ENCODE results near the gene GIMAP2. TPM values are rescaled to one million over a fixed set of nuclear protein-coding genes. Genes with fewer than 3 reads are reported as not detected.
"Not testable (repeated sequence)": the region's sequence is repeated elsewhere in the genome, so short reads cannot be mapped to it uniquely, and the experiment has no call there.

Gene GIMAP2
- total RNA-seq, 1 experiment from 2014 or later: not detected

DNA sequence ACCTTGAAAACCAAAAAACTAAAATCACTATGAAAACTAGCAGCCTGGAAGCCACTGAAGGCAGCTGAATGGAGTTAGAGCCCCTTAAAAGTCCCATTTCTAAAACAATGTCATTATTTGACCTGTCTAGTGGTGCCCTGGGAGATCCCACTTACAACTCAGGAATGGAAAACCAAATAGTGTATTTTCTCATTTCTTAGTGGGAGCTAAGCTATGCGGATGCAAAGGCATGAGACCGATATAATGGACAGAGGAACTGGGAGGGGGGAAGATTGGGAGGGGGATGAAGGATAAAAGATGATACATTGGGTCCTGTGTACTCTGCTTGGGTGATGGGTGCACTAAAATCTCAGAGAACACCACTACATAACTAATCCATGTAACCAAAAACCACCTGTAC is 9.8 kb upstream of the GIMAP2 start:
- Mint-ChIP-seq H3K4me3 (no peak overlapping the region), H3K4me1 (no peaks in the 10 kb centered on the region), H3K27ac (no peak overlapping the region), H3K27me3 (ENCODE audit: low read depth) (peaks cover 19% of the 10 kb centered on the region), H3K9me3 (peaks cover 15 to 32% of the 10 kb centered on the region in 2 experiments), H3K36me3 (ENCODE audit: insufficient read depth in 1 of 3, low read depth in 3 of 3) (peaks cover 0 to 5% (median 0%) of the 10 kb centered on the region in 3 experiments; a peak in 3 of 7 replicates)
- Histone ChIP-seq H4K20me1 (ENCODE audit: control insufficient read depth, insufficient read depth, insufficient read length) (no peaks in the 10 kb centered on the region), H3K27ac (ENCODE audit: insufficient read length, low read depth, low read length) (no peak overlapping the region), H2BK120ac (ENCODE audit: low read depth, low read length, poor library complexity, severe bottlenecking) (no peak overlapping the region), H3K4ac (ENCODE audit: low read depth, low read length) (no peak overlapping the region), H3K27me3 (ENCODE audit: insufficient read depth, low read length) (no peaks in the 10 kb centered on the region), H2BK5ac (ENCODE audit: insufficient read length, low read length) (no peak overlapping the region), H4K8ac (replicated peaks; ENCODE audit: insufficient read length, low read depth, low read length) (no peak overlapping the region), H3K79me1 (ENCODE audit: insufficient read depth, low read depth, low read length, poor library complexity, severe bottlenecking) (no peaks in the 10 kb centered on the region), H3K9me3 (ENCODE audit: control insufficient read depth, low read depth, low read length) (no peaks in the 10 kb centered on the region), H3K9ac (ENCODE audit: extremely low read depth, insufficient read length, low read length) (no peak overlapping the region), H3K79me2 (ENCODE audit: insufficient read depth, low read length) (no peaks in the 10 kb centered on the region), H3K56ac (ENCODE audit: insufficient read length, low read depth, low read length) (no peak overlapping the region), H3K4me1 (ENCODE audit: insufficient read depth, low read length) (no peaks in the 10 kb centered on the region), H3K4me2 (ENCODE audit: insufficient read depth, insufficient read length, low read length) (no peak overlapping the region), H3K14ac (ENCODE audit: insufficient read depth, low read length) (no peak overlapping the region), H2BK12ac (ENCODE audit: insufficient read length, low read depth, low read length) (no peak overlapping the region), H4K5ac (ENCODE audit: insufficient read length, low read depth, low read length) (no peak overlapping the region), H2BK15ac (ENCODE audit: low read depth, low read length) (no peak overlapping the region), H3K23me2 (ENCODE audit: insufficient read length, low read depth, low read length, poor library complexity, severe bottlenecking) (no peaks in the 10 kb centered on the region), H3K18ac (ENCODE audit: insufficient read length, low read depth, low read length) (no peak overlapping the region), H2AK5ac (ENCODE audit: insufficient read length, low read length) (no peak overlapping the region), H2BK20ac (ENCODE audit: low read depth, low read length, poor library complexity, severe bottlenecking) (no peak overlapping the region), H2AFZ (ENCODE audit: low read length) (no peak overlapping the region), H3T11ph (ENCODE audit: low read length) (no peak overlapping the region), H4K91ac (ENCODE audit: insufficient read length, low read depth, low read length) (no peak overlapping the region), H3K23ac (ENCODE audit: insufficient read length, low read depth, low read length) (no peak overlapping the region)
- DNase-seq: no peak
- TF ChIP-seq, protein P1, sequence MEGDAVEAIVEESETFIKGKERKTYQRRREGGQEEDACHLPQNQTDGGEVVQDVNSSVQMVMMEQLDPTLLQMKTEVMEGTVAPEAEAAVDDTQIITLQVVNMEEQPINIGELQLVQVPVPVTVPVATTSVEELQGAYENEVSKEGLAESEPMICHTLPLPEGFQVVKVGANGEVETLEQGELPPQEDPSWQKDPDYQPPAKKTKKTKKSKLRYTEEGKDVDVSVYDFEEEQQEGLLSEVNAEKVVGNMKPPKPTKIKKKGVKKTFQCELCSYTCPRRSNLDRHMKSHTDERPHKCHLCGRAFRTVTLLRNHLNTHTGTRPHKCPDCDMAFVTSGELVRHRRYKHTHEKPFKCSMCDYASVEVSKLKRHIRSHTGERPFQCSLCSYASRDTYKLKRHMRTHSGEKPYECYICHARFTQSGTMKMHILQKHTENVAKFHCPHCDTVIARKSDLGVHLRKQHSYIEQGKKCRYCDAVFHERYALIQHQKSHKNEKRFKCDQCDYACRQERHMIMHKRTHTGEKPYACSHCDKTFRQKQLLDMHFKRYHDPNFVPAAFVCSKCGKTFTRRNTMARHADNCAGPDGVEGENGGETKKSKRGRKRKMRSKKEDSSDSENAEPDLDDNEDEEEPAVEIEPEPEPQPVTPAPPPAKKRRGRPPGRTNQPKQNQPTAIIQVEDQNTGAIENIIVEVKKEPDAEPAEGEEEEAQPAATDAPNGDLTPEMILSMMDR (conservative IDR thresholded peaks at IDR 0.05): no peak
- WGBS (ENCODE audit: extremely low coverage, insufficient read length, low lambda C conversion rate): no CpG with 5 or more reads among the region's 2 CpGs

DNA sequence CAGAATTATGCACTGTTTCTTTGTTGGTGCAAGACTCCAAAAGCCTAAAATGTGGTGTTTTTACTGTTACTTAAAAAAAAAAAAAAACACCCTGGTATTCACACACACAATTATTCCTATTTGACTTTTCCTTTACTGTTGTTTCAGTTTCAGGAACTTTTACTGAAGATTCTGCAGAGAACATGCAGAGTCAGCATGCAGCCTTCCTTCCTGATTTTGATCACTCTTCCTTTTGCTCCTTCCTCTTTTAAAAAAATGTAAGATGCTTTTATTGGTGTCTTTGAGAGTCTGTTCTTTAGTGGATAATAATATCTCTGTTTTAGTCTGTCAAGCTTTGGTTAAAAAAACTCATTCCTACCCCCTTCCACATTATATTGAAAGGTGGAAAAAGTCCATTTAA is 9.2 kb upstream of the GIMAP2 start:
- not testable (repeated sequence) for H3K4me1 Mint-ChIP-seq; H2BK15ac ChIP-seq (ENCODE audit: low read depth, low read length); DNase-seq; H4K5ac ChIP-seq (ENCODE audit: insufficient read length, low read depth, low read length); H3K9ac ChIP-seq (ENCODE audit: extremely low read depth, insufficient read length, low read length); H3K14ac ChIP-seq (ENCODE audit: insufficient read depth, low read length); H2BK20ac ChIP-seq (ENCODE audit: low read depth, low read length, poor library complexity, severe bottlenecking); H3K18ac ChIP-seq (ENCODE audit: insufficient read length, low read depth, low read length); H4K8ac ChIP-seq (replicated peaks; ENCODE audit: insufficient read length, low read depth, low read length); H4K20me1 ChIP-seq (ENCODE audit: control insufficient read depth, insufficient read depth, insufficient read length); H3K27me3 ChIP-seq (ENCODE audit: insufficient read depth, low read length); H3K56ac ChIP-seq (ENCODE audit: insufficient read length, low read depth, low read length); H3K79me2 ChIP-seq (ENCODE audit: insufficient read depth, low read length); H2AK5ac ChIP-seq (ENCODE audit: insufficient read length, low read length); H2BK12ac ChIP-seq (ENCODE audit: insufficient read length, low read depth, low read length); H3T11ph ChIP-seq (ENCODE audit: low read length); H3K9me3 ChIP-seq (ENCODE audit: control insufficient read depth, low read depth, low read length); H3K27ac ChIP-seq (ENCODE audit: insufficient read length, low read depth, low read length); H3K27ac Mint-ChIP-seq; H3K79me1 ChIP-seq (ENCODE audit: insufficient read depth, low read depth, low read length, poor library complexity, severe bottlenecking); H3K36me3 Mint-ChIP-seq (ENCODE audit: insufficient read depth in 1 of 3, low read depth in 3 of 3); H4K91ac ChIP-seq (ENCODE audit: insufficient read length, low read depth, low read length); H3K4ac ChIP-seq (ENCODE audit: low read depth, low read length); H3K23ac ChIP-seq (ENCODE audit: insufficient read length, low read depth, low read length); H3K4me2 ChIP-seq (ENCODE audit: insufficient read depth, insufficient read length, low read length); H3K4me3 Mint-ChIP-seq; H2BK120ac ChIP-seq (ENCODE audit: low read depth, low read length, poor library complexity, severe bottlenecking); H3K4me1 ChIP-seq (ENCODE audit: insufficient read depth, low read length); H2BK5ac ChIP-seq (ENCODE audit: insufficient read length, low read length); H3K23me2 ChIP-seq (ENCODE audit: insufficient read length, low read depth, low read length, poor library complexity, severe bottlenecking); H2AFZ ChIP-seq (ENCODE audit: low read length)
- Mint-ChIP-seq H3K27me3 (ENCODE audit: low read depth) (peaks cover 18% of the 10 kb centered on the region), H3K9me3 (peaks cover 15 to 36% of the 10 kb centered on the region in 2 experiments)
